WTC11 (cell line): Measurements from ENCODE around the gene NLGN1. TPM values are rescaled to one million over a fixed set of nuclear protein-coding genes. Genes with fewer than 3 reads are reported as not detected.
A peak's percentile ranks its signal among the peaks of the same experiment; 100 is the strongest.

Source experiments
- ATAC-seq: fragments of 200-7000 bp; cut with Tn5 transposase; 2 replicates; pipeline ENCODE4 v1.10.0; 2021; ENCODE audit warnings: mild to moderate bottlenecking, moderate library complexity
- CTCF ChIA-PET: fragments of 300-600 bp; sonication (Branson Sonifier 250); formaldehyde crosslinking; loops from one replicate; lab custom pipeline; 2021; ENCODE audit warnings: antibody characterized with exemption; lab: Charles Lee
- POLR2A ChIA-PET: fragments of 350-600 bp; sonication (Branson Sonifier 250); formaldehyde crosslinking; loops from one replicate; lab custom pipeline; 2021; ENCODE audit warnings: antibody characterized with exemption; lab: Charles Lee
- DNase-seq: peaks from one replicate; pipeline ENCODE4 v3.0.0; 2021; ENCODE audit warnings: low spot score
- H3K27ac Mint-ChIP-seq: 2 replicates; pipeline ENCODE4 v1.8.0; 2021; ENCODE audit warnings: mixed read lengths
- H3K27me3 Mint-ChIP-seq: 2 replicates; pipeline ENCODE4 v1.8.0; 2021; ENCODE audit warnings: low read depth, mild to moderate bottlenecking, moderate library complexity, mixed read lengths
- H3K36me3 Mint-ChIP-seq: 2 replicates; pipeline ENCODE4 v1.8.0; 2021; ENCODE audit warnings: mixed read lengths
- H3K4me1 Mint-ChIP-seq: 2 replicates; pipeline ENCODE4 v1.8.0; 2022; ENCODE audit warnings: mixed read lengths
- H3K4me3 Mint-ChIP-seq: 2 replicates; pipeline ENCODE4 v1.8.0; 2021; ENCODE audit warnings: mild to moderate bottlenecking, moderate library complexity, mixed read lengths
- H3K9me3 Mint-ChIP-seq: 2 replicates; pipeline ENCODE4 v1.8.0; 2021; ENCODE audit warnings: mixed read lengths
- ATF1 ChIP-seq: sonication (generic); formaldehyde crosslinking; IDR thresholded peaks from 2 replicates; pipeline ENCODE4 v1.8.1; 2023; ENCODE audit warnings: mild to moderate bottlenecking, moderate library complexity, missing genetic modification reagents
- ELF4 ChIP-seq: sonication (generic); formaldehyde crosslinking; IDR thresholded peaks from 2 replicates; pipeline ENCODE4 v1.8.1; 2022; ENCODE audit warnings: low read depth, mild to moderate bottlenecking, moderate library complexity, missing genetic modification reagents
- EMX1 ChIP-seq: fragments of 250-450 bp; sonication (Bioruptor Pico); IDR thresholded peaks from 2 replicates; pipeline ENCODE4 v1.8.0; 2021; ENCODE audit warnings: mild to moderate bottlenecking
- ESRRA ChIP-seq: sonication (generic); formaldehyde crosslinking; IDR thresholded peaks from 2 replicates; pipeline ENCODE4 v1.8.1; 2022; ENCODE audit warnings: mild to moderate bottlenecking, missing genetic modification reagents, borderline replicate concordance
- ETV6 ChIP-seq: sonication (generic); formaldehyde crosslinking; IDR thresholded peaks from 2 replicates; pipeline ENCODE4 v1.8.1; 2022; ENCODE audit warnings: mild to moderate bottlenecking, missing genetic modification reagents
- FOXP1 ChIP-seq: sonication (generic); formaldehyde crosslinking; IDR thresholded peaks from 2 replicates; pipeline ENCODE4 v1.8.0; 2022; ENCODE audit warnings: missing genetic modification reagents, mild to moderate bottlenecking, moderate library complexity, borderline replicate concordance
- NFYB ChIP-seq: sonication (generic); formaldehyde crosslinking; conservative IDR thresholded peaks from 2 replicates; pipeline ENCODE4 v1.8.0; 2022; ENCODE audit warnings: low read depth, missing genetic modification reagents
- NR2C2 ChIP-seq: sonication (generic); formaldehyde crosslinking; IDR thresholded peaks from 2 replicates; pipeline ENCODE4 v1.8.0; 2022; ENCODE audit warnings: mild to moderate bottlenecking, missing genetic modification reagents
- PRRX2 ChIP-seq: fragments of 250-450 bp; sonication (Bioruptor Pico); IDR thresholded peaks from 2 replicates; pipeline ENCODE4 v1.8.0; 2021; ENCODE audit warnings: mild to moderate bottlenecking
- TEAD4 ChIP-seq: sonication (generic); formaldehyde crosslinking; IDR thresholded peaks from 2 replicates; pipeline ENCODE4 v1.8.0; 2022; ENCODE audit warnings: mild to moderate bottlenecking, missing genetic modification reagents
- ZNF396 ChIP-seq: fragments of 250-450 bp; sonication (Bioruptor Pico); IDR thresholded peaks from 2 replicates; pipeline ENCODE4 v1.8.0; 2021; ENCODE audit warnings: mild to moderate bottlenecking, moderate library complexity, borderline replicate concordance
- ZNF416 ChIP-seq: fragments of 250-450 bp; sonication (Bioruptor Pico); IDR thresholded peaks from 2 replicates; pipeline ENCODE4 v1.9.0; 2021; ENCODE audit warnings: mild to moderate bottlenecking, inconsistent platforms
- ZNF671 ChIP-seq: fragments of 250-450 bp; sonication (Bioruptor Pico); IDR thresholded peaks from 2 replicates; pipeline ENCODE4 v1.8.0; 2021; ENCODE audit warnings: mild to moderate bottlenecking
- total RNA-seq: library from RNA; stranded (reverse); gene quantifications from 3 replicates; pipeline ENCODE4 v1.2.3, GENCODE V29; 2021
- TF ChIP-seq, protein P1 (sequence below): sonication (generic); formaldehyde crosslinking; IDR thresholded peaks from 2 replicates; pipeline ENCODE4 v1.8.0; 2022; ENCODE audit warnings: mild to moderate bottlenecking, missing genetic modification reagents
- TF ChIP-seq, protein P2 (sequence below): sonication (generic); formaldehyde crosslinking; IDR thresholded peaks from 2 replicates; pipeline ENCODE4 v1.8.1; 2022; ENCODE audit warnings: low read depth, mild to moderate bottlenecking, moderate library complexity, missing genetic modification reagents, borderline replicate concordance
- TF ChIP-seq, protein P3 (sequence below): sonication (generic); formaldehyde crosslinking; IDR thresholded peaks from 2 replicates; pipeline ENCODE4 v1.8.0; 2022; ENCODE audit warnings: mild to moderate bottlenecking, missing genetic modification reagents
- TF ChIP-seq, protein P4 (sequence below): sonication (generic); formaldehyde crosslinking; IDR thresholded peaks from 2 replicates; pipeline ENCODE4 v1.8.1; 2023; ENCODE audit warnings: mild to moderate bottlenecking, missing genetic modification reagents
- TF ChIP-seq, protein P5 (sequence below): sonication (generic); formaldehyde crosslinking; IDR thresholded peaks from 2 replicates; pipeline ENCODE4 v1.8.1; 2023; ENCODE audit warnings: mild to moderate bottlenecking, missing genetic modification reagents, moderate library complexity
- TF ChIP-seq, protein P6 (sequence below): fragments of 250-450 bp; sonication (Bioruptor Pico); IDR thresholded peaks from 2 replicates; pipeline ENCODE4 v1.8.0; 2021; ENCODE audit warnings: mild to moderate bottlenecking
- TF ChIP-seq, protein P7 (sequence below): sonication (generic); formaldehyde crosslinking; IDR thresholded peaks from 2 replicates; pipeline ENCODE4 v1.8.1; 2023; ENCODE audit warnings: mild to moderate bottlenecking, moderate library complexity, missing genetic modification reagents
- TF ChIP-seq, protein P8 (sequence below): fragments of 250-450 bp; sonication (Bioruptor Pico); conservative IDR thresholded peaks from 2 replicates; pipeline ENCODE4 v1.9.0; 2021; ENCODE audit warnings: mild to moderate bottlenecking

Gene NLGN1
- total RNA-seq, 1 experiment from 2014 or later = 12.4 TPM

DNA sequence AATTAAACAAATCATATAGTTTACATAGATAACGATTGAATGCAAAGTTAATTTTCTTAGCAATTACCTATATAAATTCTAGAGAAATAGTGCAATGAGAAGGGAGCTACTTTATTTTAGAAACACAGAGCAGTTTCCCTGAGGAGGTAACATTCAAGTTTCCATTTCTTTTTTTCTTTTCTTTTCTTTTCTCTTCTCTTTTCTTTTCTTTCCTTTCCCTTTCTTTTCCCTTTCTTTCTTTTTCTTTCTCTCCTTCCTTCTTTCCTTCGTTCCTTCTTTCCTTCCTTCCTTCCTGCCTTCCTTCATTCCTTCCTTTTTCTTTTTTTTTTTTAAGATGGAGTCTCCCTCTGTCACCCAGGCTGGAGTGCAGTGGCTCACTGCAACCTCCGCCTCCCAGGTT is 417.3 kb downstream of the NLGN1 start:
- DNase-seq = no peak
- POLR2A ChIA-PET = interaction anchor here (0.7 kb wide), 1 partner anchor 130 kb away, joined by 4 read pairs; no protein-coding TSS in a partner anchor
- TF ChIP-seq, protein P1, sequence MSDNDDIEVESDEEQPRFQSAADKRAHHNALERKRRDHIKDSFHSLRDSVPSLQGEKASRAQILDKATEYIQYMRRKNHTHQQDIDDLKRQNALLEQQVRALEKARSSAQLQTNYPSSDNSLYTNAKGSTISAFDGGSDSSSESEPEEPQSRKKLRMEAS (CRISPR knock-in tag) = no peak
- TF ChIP-seq, protein P2, sequence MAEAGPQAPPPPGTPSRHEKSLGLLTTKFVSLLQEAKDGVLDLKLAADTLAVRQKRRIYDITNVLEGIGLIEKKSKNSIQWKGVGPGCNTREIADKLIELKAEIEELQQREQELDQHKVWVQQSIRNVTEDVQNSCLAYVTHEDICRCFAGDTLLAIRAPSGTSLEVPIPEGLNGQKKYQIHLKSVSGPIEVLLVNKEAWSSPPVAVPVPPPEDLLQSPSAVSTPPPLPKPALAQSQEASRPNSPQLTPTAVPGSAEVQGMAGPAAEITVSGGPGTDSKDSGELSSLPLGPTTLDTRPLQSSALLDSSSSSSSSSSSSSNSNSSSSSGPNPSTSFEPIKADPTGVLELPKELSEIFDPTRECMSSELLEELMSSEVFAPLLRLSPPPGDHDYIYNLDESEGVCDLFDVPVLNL = no peak
- TF ChIP-seq ELF4 (no peak), TEAD4 (CRISPR knock-in tag) (no peak), FOXP1 (CRISPR knock-in tag) (no peak), NFYB (CRISPR knock-in tag) (no peak), EMX1 (no peak), ZNF396 (CRISPR knock-in tag) (no peak), NR2C2 (CRISPR knock-in tag) (no peak)
- TF ChIP-seq, protein P3, sequence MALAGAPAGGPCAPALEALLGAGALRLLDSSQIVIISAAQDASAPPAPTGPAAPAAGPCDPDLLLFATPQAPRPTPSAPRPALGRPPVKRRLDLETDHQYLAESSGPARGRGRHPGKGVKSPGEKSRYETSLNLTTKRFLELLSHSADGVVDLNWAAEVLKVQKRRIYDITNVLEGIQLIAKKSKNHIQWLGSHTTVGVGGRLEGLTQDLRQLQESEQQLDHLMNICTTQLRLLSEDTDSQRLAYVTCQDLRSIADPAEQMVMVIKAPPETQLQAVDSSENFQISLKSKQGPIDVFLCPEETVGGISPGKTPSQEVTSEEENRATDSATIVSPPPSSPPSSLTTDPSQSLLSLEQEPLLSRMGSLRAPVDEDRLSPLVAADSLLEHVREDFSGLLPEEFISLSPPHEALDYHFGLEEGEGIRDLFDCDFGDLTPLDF (CRISPR knock-in tag) = no peak
- H3K27ac Mint-ChIP-seq = no peak overlapping the region
- H3K27me3 Mint-ChIP-seq = no peaks in the 10 kb centered on the region
- ATAC-seq = no peak
- no peaks in the 10 kb centered on the region for H3K36me3 Mint-ChIP-seq
- H3K4me1 Mint-ChIP-seq = peaks cover 31% of the 10 kb centered on the region
- CTCF ChIA-PET = no interaction called here
- H3K4me3 Mint-ChIP-seq = no peak overlapping the region
- H3K9me3 Mint-ChIP-seq = no peaks in the 10 kb centered on the region

DNA sequence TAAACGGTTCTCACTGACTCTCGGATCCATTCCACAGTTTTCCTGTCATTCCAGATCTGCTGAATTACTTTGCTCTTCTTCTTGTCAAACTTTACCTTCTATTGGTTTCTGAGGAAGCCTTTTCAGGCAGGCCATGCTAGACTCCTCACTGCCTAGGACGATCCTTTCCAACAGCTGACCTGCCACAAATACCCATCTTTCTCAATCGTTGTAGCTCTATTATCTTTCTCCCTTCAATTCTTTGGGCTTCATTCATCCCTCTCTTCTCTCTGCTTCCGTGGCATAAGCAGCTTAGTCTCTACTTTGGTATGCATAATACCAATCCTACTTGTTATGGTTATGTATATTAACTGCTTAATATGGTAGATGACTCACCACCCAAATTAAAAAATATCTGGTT is 421.8 kb downstream of the NLGN1 start:
- H3K9me3 Mint-ChIP-seq = no peaks in the 10 kb centered on the region
- ATAC-seq = peak; percentile 54
- ChIA-PET POLR2A (no interaction called here), CTCF (no interaction called here)
- DNase-seq = no peak
- H3K27ac Mint-ChIP-seq = peak overlapping the region; percentile 68
- no peaks in the 10 kb centered on the region for H3K36me3 Mint-ChIP-seq
- H3K27me3 Mint-ChIP-seq = no peaks in the 10 kb centered on the region
- H3K4me3 Mint-ChIP-seq = peak overlapping the region; percentile 1; the same call in 1 of the 2 replicates
- peaks cover 44% of the 10 kb centered on the region for H3K4me1 Mint-ChIP-seq
- TF ChIP-seq PRRX2 (CRISPR knock-in tag) = no peak
- TF ChIP-seq ZNF671 (CRISPR knock-in tag) = no peak
- TF ChIP-seq, protein P4, sequence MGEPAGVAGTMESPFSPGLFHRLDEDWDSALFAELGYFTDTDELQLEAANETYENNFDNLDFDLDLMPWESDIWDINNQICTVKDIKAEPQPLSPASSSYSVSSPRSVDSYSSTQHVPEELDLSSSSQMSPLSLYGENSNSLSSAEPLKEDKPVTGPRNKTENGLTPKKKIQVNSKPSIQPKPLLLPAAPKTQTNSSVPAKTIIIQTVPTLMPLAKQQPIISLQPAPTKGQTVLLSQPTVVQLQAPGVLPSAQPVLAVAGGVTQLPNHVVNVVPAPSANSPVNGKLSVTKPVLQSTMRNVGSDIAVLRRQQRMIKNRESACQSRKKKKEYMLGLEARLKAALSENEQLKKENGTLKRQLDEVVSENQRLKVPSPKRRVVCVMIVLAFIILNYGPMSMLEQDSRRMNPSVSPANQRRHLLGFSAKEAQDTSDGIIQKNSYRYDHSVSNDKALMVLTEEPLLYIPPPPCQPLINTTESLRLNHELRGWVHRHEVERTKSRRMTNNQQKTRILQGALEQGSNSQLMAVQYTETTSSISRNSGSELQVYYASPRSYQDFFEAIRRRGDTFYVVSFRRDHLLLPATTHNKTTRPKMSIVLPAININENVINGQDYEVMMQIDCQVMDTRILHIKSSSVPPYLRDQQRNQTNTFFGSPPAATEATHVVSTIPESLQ (CRISPR knock-in tag) = no peak
- no peak for TF ChIP-seq ESRRA
- TF ChIP-seq, protein P3 (CRISPR knock-in tag) = no peak
- TF ChIP-seq ETV6 (CRISPR knock-in tag) = no peak
- TF ChIP-seq, protein P5, sequence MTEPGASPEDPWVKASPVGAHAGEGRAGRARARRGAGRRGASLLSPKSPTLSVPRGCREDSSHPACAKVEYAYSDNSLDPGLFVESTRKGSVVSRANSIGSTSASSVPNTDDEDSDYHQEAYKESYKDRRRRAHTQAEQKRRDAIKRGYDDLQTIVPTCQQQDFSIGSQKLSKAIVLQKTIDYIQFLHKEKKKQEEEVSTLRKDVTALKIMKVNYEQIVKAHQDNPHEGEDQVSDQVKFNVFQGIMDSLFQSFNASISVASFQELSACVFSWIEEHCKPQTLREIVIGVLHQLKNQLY (CRISPR knock-in tag) = no peak
- TF ChIP-seq ATF1 (CRISPR knock-in tag) = no peak
- no peak for TF ChIP-seq ZNF416 (CRISPR knock-in tag)
- TF ChIP-seq, protein P6, sequence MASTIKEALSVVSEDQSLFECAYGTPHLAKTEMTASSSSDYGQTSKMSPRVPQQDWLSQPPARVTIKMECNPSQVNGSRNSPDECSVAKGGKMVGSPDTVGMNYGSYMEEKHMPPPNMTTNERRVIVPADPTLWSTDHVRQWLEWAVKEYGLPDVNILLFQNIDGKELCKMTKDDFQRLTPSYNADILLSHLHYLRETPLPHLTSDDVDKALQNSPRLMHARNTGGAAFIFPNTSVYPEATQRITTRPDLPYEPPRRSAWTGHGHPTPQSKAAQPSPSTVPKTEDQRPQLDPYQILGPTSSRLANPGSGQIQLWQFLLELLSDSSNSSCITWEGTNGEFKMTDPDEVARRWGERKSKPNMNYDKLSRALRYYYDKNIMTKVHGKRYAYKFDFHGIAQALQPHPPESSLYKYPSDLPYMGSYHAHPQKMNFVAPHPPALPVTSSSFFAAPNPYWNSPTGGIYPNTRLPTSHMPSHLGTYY (CRISPR knock-in tag) = no peak
- TF ChIP-seq, protein P7, sequence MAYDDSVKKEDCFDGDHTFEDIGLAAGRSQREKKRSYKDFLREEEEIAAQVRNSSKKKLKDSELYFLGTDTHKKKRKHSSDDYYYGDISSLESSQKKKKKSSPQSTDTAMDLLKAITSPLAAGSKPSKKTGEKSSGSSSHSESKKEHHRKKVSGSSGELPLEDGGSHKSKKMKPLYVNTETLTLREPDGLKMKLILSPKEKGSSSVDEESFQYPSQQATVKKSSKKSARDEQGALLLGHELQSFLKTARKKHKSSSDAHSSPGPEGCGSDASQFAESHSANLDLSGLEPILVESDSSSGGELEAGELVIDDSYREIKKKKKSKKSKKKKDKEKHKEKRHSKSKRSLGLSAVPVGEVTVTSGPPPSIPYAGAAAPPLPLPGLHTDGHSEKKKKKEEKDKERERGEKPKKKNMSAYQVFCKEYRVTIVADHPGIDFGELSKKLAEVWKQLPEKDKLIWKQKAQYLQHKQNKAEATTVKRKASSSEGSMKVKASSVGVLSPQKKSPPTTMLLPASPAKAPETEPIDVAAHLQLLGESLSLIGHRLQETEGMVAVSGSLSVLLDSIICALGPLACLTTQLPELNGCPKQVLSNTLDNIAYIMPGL = no peak
- TF ChIP-seq, protein P8, sequence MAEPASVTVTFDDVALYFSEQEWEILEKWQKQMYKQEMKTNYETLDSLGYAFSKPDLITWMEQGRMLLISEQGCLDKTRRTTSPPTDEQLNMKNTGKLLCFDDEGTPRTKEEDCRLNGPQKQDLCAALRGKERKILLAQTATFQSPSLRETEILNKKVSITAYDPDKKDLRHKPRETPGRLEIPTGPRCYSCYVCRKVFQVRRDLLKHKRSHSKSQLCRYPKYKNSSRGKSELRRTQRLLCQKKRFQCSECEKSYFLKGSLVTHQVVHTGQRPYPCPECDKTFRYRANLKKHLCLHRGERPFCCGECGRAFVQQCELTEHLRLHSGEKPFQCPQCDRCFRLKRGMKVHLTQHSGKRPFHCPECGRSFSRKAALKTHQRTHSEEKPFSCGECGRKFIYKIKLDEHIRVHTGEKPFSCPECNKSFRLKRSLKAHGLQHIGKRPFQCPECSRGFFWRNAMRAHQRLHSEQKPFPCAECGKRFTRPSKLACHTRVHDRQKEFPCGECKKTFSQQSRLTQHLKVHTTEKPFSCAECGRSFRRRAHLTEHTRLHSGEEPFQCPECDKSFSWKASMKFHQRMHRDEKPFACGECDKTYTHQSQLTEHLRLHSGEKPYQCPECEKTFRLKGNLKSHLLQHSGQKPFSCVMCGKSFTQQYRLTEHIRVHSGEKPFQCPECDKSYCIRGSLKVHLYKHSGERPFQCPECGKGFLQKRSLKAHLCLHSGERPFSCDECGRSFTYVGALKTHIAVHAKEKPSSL (CRISPR knock-in tag) = no peak
- TF ChIP-seq EMX1 = no peak
